Activated T-helper 1 cell treated with anti-CD3 and anti-CD28 coated beads, Interleukin-12 subunit alpha, Interleukin-12 subunit beta, Interleukin-2, Interleukin-4 antibody, amounts not matched to agents 30 ng/mL and 10 ng/mL and 1 ng/mL, durations not matched to agents 14 hours and 24 hours and 36 hours (primary cell): Measurements from ENCODE around the gene NOS1AP. TPM values are rescaled to one million over a fixed set of nuclear protein-coding genes. Genes with fewer than 3 reads are reported as not detected.

Source experiments
- DNase-seq: peaks from one replicate; pipeline ENCODE4 v3.0.0; 2021; ENCODE audit warnings: low spot score
- H3K27ac Mint-ChIP-seq: one replicate; pipeline ENCODE4 v1.8.0; 2021; ENCODE audit warnings: mild to moderate bottlenecking, mixed read lengths
- H3K27me3 Mint-ChIP-seq: one replicate; pipeline ENCODE4 v1.8.0; 2022; ENCODE audit warnings: mild to moderate bottlenecking, moderate library complexity, mixed read lengths; ENCODE audit not compliant: insufficient read depth
- H3K36me3 Mint-ChIP-seq: one replicate; pipeline ENCODE4 v1.8.0; 2021; ENCODE audit warnings: low read depth, mixed read lengths
- H3K4me1 Mint-ChIP-seq: one replicate; pipeline ENCODE4 v1.8.0; 2021; ENCODE audit warnings: low read depth, mixed read lengths
- H3K4me3 Mint-ChIP-seq: one replicate; pipeline ENCODE4 v1.8.0; 2021; ENCODE audit warnings: mild to moderate bottlenecking, moderate library complexity, mixed read lengths
- H3K9me3 Mint-ChIP-seq: one replicate; pipeline ENCODE4 v1.8.0; 2021; ENCODE audit warnings: mixed read lengths
- intact Hi-C: fragments of 100-400 bp; cut with micrococcal nuclease; formaldehyde crosslinking; loops from one replicate; pipeline ENCODE4 v1.15.1; 2024
- total RNA-seq: library from RNA; stranded (reverse); gene quantifications from 2 replicates; pipeline ENCODE4 v1.2.3, GENCODE V29; 2022

Gene NOS1AP
- total RNA-seq, 1 donor from 2014 or later, result 0.10 TPM

DNA sequence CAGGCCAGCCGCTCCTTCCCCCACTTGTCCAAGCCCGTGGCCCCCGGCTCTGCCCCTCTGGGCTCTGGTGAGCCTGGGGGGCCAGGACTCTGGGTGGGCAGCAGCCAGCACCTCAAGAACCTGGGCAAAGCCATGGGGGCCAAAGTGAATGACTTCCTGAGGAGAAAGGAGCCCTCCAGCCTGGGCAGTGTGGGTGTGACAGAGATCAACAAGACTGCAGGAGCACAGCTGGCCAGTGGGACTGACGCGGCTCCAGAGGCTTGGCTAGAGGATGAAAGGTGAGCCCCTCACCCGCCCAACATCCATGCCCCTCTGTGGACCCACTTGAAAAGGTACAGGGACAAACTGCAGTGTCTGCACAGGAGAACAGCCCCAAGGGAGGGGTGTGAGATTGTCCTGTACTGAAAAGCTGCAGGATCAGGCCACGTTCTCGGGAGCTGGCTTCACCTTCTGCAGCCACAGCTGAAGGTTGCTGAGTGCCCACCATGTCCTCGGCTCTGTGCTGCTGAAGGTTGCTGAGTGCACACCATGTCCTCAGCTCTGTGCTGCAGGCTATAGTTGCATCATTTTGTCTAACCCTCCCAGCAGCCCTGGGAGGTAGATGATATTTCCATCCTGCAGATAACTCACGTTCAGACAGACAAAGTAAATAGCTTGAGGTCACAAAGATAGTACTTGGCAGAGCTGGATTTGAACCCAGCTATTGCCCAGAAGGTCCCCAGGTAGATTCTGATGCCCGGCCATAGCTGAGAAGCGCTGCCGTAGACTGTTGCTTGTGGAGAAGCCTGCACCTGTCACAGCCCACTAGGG, 312.7 kb downstream of the NOS1AP start:
- Mint-ChIP-seq H3K27ac (no peak overlapping the region), H3K36me3 (no peaks in the 10 kb centered on the region), H3K27me3 (peaks cover 4% of the 10 kb centered on the region), H3K4me1 (no peaks in the 10 kb centered on the region), H3K9me3 (no peaks in the 10 kb centered on the region), H3K4me3 (no peak overlapping the region)
- no peak for DNase-seq
- intact Hi-C loops, result no loop called here

DNA sequence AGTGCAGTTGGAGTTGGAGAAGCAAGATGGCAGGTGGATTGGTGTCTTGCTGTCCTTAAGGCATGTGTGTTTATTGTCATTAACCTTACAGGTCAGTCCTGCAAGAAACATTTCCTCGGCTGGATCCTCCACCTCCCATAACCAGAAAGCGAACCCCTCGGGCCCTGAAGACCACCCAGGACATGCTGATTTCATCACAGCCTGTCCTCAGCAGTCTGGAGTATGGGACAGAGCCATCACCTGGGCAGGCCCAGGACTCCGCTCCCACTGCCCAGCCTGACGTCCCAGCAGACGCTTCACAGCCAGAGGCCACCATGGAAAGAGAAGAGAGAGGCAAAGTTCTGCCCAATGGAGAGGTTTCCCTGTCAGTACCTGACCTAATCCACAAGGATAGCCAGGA, 313.6 kb downstream of the NOS1AP start:
- Mint-ChIP-seq H3K9me3 (no peaks in the 10 kb centered on the region), H3K4me3 (no peak overlapping the region), H3K36me3 (no peaks in the 10 kb centered on the region), H3K27ac (no peak overlapping the region), H3K4me1 (no peaks in the 10 kb centered on the region), H3K27me3 (peaks cover 6% of the 10 kb centered on the region)
- no peak for DNase-seq
- intact Hi-C loops, result no loop called here

DNA sequence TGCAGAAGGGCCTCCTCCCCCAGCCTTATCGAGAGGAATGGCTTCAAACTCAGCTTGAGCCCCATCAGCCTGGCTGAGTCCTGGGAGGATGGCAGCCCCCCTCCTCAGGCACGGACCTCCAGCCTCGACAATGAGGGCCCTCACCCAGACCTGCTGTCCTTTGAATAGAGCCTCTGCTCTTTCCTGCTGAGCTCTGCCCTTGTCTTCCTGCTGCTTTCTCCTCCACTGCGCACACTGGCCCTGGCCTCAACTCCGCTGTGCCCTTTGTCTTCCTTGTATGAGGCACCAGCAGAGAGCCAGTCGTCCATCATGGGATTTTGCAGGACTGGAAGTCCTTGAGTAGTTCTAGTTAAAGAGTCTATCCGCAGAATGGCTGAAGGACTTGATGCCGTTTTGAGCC, 314.0 kb downstream of the NOS1AP start:
- no peaks in the 10 kb centered on the region for H3K4me1 Mint-ChIP-seq
- no peaks in the 10 kb centered on the region for H3K9me3 Mint-ChIP-seq
- no peak for DNase-seq
- H3K27ac Mint-ChIP-seq, result no peak overlapping the region
- peaks cover 7% of the 10 kb centered on the region for H3K27me3 Mint-ChIP-seq
- no peaks in the 10 kb centered on the region for H3K36me3 Mint-ChIP-seq
- H3K4me3 Mint-ChIP-seq, result no peak overlapping the region
- intact Hi-C loops, result no loop called here

DNA sequence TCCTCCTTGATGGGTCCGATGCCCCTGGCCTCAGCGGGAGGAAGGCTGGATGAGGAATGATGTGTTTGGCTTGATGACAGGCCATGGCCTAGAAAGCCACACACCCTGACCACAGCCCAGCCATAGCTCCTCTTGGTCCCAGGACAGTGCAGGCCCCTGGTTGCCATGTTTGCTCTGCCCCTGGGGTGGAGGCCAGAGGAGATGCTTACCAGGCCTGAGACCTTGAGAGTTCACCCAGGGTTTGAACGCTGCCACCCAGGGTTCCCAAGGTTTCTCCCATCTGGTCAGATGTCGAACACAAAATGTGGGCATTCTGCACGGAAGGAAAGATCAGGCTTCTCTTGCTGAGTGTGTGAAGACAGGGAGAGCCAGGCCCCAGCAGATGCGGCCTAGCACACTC, 314.6 kb downstream of the NOS1AP start:
- Mint-ChIP-seq H3K4me3 (no peak overlapping the region), H3K4me1 (no peaks in the 10 kb centered on the region), H3K36me3 (no peaks in the 10 kb centered on the region), H3K9me3 (no peaks in the 10 kb centered on the region), H3K27me3 (peaks cover 7% of the 10 kb centered on the region), H3K27ac (no peak overlapping the region)
- DNase-seq, result no peak
- intact Hi-C loops, result no loop called here

DNA sequence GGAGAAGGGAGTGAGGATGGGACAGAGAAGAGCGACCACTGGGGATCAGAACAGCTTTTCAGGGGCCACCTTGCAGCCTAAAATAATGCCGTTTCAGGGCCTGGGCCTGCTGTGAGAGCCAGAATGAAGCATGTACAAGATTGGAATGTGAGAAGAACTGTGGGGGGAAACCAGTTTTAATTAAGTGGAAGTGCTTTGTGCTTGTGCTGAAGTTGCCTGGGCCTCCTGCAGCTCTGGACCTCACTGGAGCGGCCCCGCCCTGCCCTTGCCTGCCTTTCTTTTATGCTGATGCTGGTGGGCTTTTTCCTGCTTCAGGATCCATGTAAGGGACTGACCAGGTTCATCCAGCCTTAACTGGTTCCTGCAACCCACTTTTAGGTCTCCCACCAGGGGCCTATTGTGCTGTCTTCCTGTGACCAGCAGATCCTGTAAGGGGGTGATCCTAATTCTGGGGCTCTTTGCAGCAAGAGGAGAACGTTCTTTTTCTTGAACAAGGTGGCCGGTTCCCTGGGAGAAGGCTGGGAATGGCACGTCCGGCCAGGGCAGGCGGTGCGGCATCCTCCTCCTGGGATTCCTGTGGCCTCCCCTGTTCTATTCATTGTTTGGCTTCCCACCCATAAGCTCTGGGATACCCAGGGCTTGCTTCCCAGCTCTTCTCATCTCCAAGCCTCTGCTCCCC, 315.2 kb downstream of the NOS1AP start:
- no peaks in the 10 kb centered on the region for H3K9me3 Mint-ChIP-seq
- no peak overlapping the region for H3K4me3 Mint-ChIP-seq
- no peaks in the 10 kb centered on the region for H3K36me3 Mint-ChIP-seq
- no peak for DNase-seq
- peaks cover 7% of the 10 kb centered on the region for H3K27me3 Mint-ChIP-seq
- no peaks in the 10 kb centered on the region for H3K4me1 Mint-ChIP-seq
- intact Hi-C loops, result no loop called here
- no peak overlapping the region for H3K27ac Mint-ChIP-seq

DNA sequence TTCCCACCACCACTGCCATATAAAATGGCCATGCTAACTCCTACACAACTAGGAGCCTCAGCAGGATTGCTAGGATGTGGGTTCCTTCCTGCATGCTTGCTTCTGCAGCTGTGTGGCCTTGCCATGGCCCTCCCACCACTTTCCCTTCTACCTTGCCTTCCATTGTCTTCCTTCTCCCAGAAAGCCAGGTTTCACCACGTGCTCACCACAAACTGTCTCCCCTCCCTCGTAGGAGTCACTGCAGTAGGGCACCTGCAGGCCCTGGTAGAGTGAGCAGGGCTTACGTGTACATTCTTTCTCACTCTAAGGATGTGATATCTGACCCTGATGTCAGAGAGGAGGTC, 315.8 kb downstream of the NOS1AP start:
- Mint-ChIP-seq H3K27me3 (peaks cover 8% of the 10 kb centered on the region), H3K36me3 (no peaks in the 10 kb centered on the region), H3K4me3 (no peak overlapping the region), H3K27ac (no peak overlapping the region), H3K9me3 (no peaks in the 10 kb centered on the region), H3K4me1 (no peaks in the 10 kb centered on the region)
- DNase-seq, result no peak
- intact Hi-C loops, result no loop called here

DNA sequence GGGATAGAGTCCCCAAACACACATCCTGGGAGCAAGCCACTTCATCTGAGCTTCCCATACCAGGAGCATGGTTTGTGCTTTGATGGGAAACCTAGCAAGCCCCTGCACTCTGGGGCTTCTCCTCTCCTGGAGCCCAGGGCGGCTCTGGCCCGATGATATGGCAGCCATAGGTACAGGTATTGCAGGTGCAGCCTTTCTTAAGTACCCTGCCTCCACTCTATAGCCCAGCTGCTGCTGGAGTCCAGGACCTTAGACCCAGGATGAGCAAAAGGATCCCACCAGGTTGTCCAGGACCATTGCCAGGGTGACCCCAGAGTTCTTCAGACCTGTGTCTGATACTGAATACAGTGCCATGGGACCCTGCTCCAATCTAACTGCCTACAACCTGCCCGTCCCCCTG, 316.2 kb downstream of the NOS1AP start:
- DNase-seq, result no peak
- Mint-ChIP-seq H3K4me3 (no peak overlapping the region), H3K9me3 (no peaks in the 10 kb centered on the region), H3K4me1 (no peaks in the 10 kb centered on the region), H3K27me3 (peaks cover 10% of the 10 kb centered on the region), H3K36me3 (no peaks in the 10 kb centered on the region), H3K27ac (no peak overlapping the region)
- intact Hi-C loops, result no loop called here

DNA sequence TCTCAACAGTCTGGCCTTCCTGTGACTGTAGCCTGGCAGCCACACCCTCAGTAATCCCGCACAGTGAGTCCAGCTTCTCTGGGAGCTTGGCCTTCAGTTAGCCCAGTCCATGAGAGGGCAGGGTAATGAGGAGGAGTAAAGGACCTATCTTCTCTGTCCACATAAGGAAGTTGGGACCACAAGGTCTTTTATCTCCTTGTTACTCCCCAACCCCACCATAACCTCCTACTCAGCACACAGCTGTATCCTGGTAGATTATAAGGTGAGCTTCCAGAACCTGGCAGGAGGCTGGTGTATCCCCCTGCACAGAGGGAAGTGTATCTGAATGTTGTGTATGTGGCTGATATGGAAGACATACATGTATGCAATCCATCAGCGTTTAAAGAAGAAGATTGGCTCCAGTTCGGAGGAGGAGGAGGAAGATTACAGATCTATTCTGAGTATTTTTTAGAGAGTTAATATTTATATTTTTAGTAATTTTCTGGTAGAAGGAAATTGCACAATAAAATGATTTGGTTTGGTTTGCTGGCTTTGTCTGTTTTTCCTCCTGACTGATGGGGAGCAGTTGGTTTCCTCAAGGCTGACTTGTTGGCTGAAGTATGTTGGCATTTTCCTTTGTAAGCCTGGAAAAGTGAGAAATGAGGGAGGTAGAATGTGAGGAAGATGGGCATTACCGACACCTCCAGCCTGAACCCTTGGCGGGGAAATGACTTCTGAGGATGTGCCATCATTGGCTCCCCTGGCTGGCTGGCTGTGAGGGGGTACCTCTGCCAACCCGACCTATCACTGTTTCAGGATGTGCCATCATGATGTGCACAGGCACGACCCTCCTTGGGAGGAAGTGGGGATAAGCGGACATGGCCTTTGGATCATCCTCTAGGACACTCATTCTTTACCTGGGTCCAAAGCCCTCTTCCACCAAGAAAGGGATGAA, 317.1 kb downstream of the NOS1AP start:
- Mint-ChIP-seq H3K9me3 (no peaks in the 10 kb centered on the region), H3K36me3 (no peaks in the 10 kb centered on the region), H3K27me3 (peaks cover 10% of the 10 kb centered on the region), H3K27ac (no peak overlapping the region), H3K4me1 (no peaks in the 10 kb centered on the region), H3K4me3 (no peak overlapping the region)
- intact Hi-C loops, result no loop called here
- no peak for DNase-seq

DNA sequence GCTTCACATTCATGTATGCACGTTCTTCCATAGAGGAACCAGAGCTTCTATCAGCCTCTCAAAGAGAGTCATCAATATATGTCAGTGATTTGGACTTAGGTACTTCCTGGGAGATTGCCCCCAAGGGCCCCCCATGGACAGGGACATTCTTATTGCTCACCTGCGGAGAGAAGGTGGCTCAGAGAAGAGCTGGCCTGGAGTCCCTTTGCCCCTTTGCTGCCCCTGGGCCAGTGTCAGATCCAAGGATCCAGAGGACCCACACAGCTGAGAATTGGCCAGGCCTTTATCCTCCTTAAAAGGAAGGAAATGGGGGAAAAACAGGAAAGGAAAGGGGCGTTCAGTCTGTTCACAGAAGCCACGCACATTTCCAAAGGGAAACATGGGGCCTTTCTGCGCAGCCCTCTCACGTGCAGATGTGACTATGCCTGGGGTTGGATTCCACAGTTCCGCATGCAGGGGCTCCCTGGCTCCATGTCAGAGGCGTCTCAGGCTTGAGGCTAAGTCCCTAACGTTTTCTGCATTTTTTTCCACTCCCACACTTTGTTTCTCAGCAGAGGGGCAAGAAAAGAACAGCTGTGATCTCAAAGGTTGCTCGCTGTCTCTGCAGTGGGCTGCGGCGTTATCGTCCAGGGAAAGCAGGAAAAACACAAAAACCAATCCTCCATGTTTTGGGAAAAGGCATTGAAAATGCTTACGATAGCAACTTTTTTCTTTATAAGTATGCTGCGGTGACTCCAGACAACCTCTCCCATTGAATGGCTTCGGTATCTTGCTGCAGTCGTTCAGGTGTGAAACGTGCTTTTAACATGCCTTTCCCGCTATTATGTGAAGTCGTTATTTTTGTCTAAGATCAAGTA, 318.0 kb downstream of the NOS1AP start:
- no peak for DNase-seq
- Mint-ChIP-seq H3K4me1 (no peaks in the 10 kb centered on the region), H3K9me3 (no peaks in the 10 kb centered on the region)

DNA sequence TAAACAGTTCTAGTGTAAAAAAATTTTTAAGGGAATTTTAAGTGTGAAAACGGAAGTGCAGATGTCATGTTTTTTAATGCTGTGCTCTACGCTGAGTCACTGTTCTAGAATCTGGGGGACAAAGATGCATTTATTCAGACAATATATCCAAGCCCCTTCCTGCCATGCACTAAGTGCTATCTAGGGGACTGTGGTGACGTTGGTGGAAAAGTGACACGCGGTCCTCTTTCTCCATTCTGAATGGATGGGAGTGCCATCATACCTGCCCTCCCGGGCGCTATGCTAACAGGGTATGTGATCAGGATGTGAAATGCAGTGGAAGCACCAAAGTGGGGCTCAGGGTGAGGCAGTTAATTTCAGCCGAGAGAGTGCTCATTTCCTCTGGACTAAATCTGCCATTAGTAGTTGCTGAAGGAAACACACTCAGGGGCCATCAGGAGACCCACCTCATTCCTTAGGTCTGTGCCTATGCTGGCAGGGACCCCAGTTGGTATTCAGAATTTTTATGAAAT, 318.6 kb downstream of the NOS1AP start:
- H3K36me3 Mint-ChIP-seq, result no peaks in the 10 kb centered on the region
- no peak for DNase-seq

More for the DNA sequence above, 318.0 kb downstream of the NOS1AP start:
- peaks cover 13% of the 10 kb centered on the region for H3K27me3 Mint-ChIP-seq
- intact Hi-C loops, result no loop called here
- H3K36me3 Mint-ChIP-seq, result no peaks in the 10 kb centered on the region
- H3K27ac Mint-ChIP-seq, result no peak overlapping the region
- no peak overlapping the region for H3K4me3 Mint-ChIP-seq

DNA sequence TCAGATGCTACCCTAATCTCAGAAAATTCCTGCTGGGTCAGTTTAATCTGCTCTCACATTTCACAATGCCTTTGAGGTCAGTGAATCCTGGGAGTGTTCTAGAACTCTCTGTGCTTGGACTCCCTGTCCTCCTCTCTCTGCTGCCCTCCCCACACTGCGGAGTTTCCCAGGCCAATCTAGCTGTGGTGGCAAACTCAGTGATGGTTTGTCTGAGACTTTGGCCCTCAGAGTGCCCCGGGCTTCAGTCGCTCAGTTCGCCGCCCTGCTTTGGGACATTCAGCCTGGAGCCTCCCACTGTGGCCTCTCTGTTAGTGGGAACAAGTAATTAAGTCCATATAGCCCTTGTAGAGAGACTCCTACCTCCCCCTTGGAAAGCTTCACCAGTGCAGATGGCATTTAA, 319.1 kb downstream of the NOS1AP start:
- Mint-ChIP-seq H3K27me3 (peaks cover 13% of the 10 kb centered on the region), H3K27ac (no peak overlapping the region), H3K36me3 (no peaks in the 10 kb centered on the region), H3K4me3 (no peak overlapping the region), H3K4me1 (no peaks in the 10 kb centered on the region), H3K9me3 (no peaks in the 10 kb centered on the region)
- no peak for DNase-seq
- intact Hi-C loops, result no loop called here

More for the DNA sequence above, 318.6 kb downstream of the NOS1AP start:
- H3K9me3 Mint-ChIP-seq, result no peaks in the 10 kb centered on the region
- no peak overlapping the region for H3K4me3 Mint-ChIP-seq
- H3K27ac Mint-ChIP-seq, result no peak overlapping the region
- intact Hi-C loops, result no loop called here
- no peaks in the 10 kb centered on the region for H3K4me1 Mint-ChIP-seq
- H3K27me3 Mint-ChIP-seq, result peaks cover 13% of the 10 kb centered on the region
